UCSD-AML1 (cell line): ENCODE measurements around the gene NHS.

Experiments used
- DNase-seq: peaks from one replicate; lab custom pipeline; 2025; ENCODE audit not compliant: unreplicated experiment; lab: John Stamatoyannopoulos, UW

Gene NHS

GRCh38 chrX:17768997-17769396, 394.0 kb downstream of the NHS start:
- no peak for DNase-seq

GRCh38 chrX:17769701-17770269, 394.8 kb downstream of the NHS start:
- DNase-seq: no peak

GRCh38 chrX:17773221-17773876, 398.3 kb downstream of the NHS start:
- DNase-seq: no peak

DNA sequence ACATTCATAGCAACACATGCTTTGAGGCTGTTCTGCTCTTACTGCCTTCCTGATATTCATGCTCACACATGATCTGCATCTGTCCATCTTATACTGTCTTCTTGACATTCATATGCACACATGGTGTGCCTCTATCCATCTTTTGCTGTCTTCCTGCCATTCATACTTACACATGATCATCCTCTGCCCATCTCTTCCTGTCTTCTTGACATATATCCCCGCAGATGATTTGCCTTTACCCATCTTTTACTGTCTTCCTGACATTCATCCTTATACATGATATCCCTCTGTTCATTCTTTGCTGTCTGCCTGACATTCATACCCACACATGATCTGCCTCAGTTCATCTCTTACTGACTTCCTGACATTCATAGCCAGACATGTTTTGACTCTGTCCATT, 399.1 kb downstream of the NHS start:
- no peak for DNase-seq

DNA sequence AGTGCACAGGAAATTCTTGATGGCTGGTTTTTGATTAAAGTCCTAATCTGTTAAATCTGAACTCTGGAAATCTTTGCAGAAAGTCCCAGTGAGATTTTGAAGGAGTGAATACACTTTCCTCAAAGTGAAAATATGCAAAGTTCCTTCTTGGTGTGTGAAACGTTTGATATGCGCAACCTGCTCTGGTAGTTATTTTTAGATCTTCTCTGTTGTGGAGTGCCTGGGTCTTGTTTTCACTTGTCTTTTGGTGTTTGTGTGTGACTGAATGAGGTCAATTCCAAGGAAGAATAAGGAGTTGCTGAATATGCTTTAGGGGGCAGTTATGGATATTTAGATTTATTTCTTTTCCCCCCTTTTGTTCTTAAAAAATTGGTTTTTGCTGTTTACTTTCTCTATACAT, 404.0 kb downstream of the NHS start:
- no peak for DNase-seq

DNA sequence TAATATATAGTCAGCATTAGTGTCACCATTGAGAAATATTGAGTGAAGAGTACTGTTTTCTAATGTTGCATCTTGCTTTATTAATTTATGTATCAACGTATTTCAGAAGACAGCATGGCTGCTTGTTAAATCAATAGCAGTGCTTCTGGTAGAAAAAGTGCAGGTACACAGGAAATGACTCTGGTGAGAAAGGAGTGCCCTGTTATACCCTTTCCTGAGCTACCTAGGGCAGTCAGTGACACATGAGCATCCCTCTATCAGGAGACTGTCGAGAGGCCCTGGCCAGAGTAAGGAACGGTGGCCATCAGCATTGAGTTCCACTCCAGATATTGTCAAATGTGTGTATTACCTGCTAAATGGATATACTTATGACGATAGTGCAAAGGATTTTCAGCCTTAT, 404.4 kb downstream of the NHS start:
- no peak for DNase-seq
